ENCODE measurements around the gene PPP1R9A.

DNA sequence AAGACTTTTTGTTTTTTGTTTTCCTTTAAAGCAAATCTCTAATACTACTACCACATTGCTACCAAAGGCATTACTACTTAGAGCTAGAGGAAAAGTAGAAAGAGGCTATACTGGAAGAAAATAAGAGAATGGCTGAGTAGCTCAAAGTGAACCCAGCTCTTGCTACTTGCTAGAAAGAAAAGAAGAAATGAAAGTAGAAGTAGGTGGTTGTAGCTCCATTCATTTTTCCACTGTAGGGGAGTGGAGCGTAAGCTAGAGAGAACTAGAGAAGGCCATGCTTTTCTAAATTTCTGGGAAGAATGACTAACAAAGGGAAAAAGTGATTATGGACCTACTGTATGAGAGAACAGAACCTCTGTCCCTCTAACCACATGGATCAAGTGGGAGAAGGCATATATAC lies 232.5 kb downstream of the PPP1R9A start:
- TF ChIP-seq POLR2AphosphoS5 (IDR thresholded peaks at IDR 0.05) (no peak), POLR2A (IDR thresholded peaks at IDR 0.05; ENCODE audit: low read depth) (no peak), EP300 (IDR thresholded peaks at IDR 0.05) (no peak)
- TF ChIP-seq, protein P1, sequence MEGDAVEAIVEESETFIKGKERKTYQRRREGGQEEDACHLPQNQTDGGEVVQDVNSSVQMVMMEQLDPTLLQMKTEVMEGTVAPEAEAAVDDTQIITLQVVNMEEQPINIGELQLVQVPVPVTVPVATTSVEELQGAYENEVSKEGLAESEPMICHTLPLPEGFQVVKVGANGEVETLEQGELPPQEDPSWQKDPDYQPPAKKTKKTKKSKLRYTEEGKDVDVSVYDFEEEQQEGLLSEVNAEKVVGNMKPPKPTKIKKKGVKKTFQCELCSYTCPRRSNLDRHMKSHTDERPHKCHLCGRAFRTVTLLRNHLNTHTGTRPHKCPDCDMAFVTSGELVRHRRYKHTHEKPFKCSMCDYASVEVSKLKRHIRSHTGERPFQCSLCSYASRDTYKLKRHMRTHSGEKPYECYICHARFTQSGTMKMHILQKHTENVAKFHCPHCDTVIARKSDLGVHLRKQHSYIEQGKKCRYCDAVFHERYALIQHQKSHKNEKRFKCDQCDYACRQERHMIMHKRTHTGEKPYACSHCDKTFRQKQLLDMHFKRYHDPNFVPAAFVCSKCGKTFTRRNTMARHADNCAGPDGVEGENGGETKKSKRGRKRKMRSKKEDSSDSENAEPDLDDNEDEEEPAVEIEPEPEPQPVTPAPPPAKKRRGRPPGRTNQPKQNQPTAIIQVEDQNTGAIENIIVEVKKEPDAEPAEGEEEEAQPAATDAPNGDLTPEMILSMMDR (IDR thresholded peaks at IDR 0.05) = no peak

Data from esophagus muscularis mucosa (tissue), 4 donors.